Right lobe of liver (tissue), 6 donors: ENCODE data around the gene IL27RA. TPM values are rescaled to one million over a fixed set of nuclear protein-coding genes. Genes with fewer than 3 reads are reported as not detected.

Experiments
- ATAC-seq, 4 donors: fragments of 200-7000 bp; cut with Tn5 transposase; one replicate each; pipeline ENCODE4 v1.9.1; 2020; ENCODE audit warnings: mild to moderate bottlenecking in 4 of 4, moderate library complexity in 4 of 4
- DNase-seq, 3 donors: peaks; one replicate each; pipeline ENCODE4 v3.0.0-alpha.2; 2020
- H3K27ac ChIP-seq, 3 donors: fragments of 200-600 bp; one replicate each; pipeline ENCODE4 v1.8.0; 2022
- H3K27me3 ChIP-seq, 2 donors: fragments of 200-600 bp; one replicate each; pipeline ENCODE4 v1.8.0; 2022
- H3K36me3 ChIP-seq, 4 donors: fragments of 200-600 bp; sonication (generic) in 1 of 4; one replicate each; pipeline versions ENCODE4 v1.5.1 to v1.8.0; 2017 to 2022; ENCODE audit warnings: control low read depth in 1 of 4
- H3K4me1 ChIP-seq, 4 donors: fragments of 200-600 bp; sonication (generic) in 1 of 4; one replicate each; pipeline versions ENCODE4 v1.5.1 to v1.8.0; 2017 to 2022; ENCODE audit warnings: control low read depth in 1 of 4
- H3K4me3 ChIP-seq, 3 donors: fragments of 200-600 bp; one replicate each; pipeline ENCODE4 v1.8.0; 2022
- H3K9me3 ChIP-seq, 4 donors: fragments of 200-600 bp; sonication (generic) in 1 of 4; one replicate each; pipeline versions ENCODE4 v1.5.1 to v1.8.0; 2017 to 2022; ENCODE audit warnings: control low read depth in 1 of 4
- POLR2A ChIP-seq: fragments of 450-650 bp; IDR thresholded peaks from one replicate; pipeline ENCODE4 v1.6.1; 2017; ENCODE audit warnings: antibody characterized with exemption, mild to moderate bottlenecking
- WGBS: methylation state at CpG from one replicate; pipeline ENCODE4 v1.1.6; 2018; ENCODE audit warnings: low coverage, low lambda C conversion rate; ENCODE audit not compliant: insufficient coverage; ENCODE audit errors: missing lambda C conversion rate; 5-methylcytosine and 5-hydroxymethylcytosine counted together
- intact Hi-C, 2 donors: fragments of 100-400 bp; cut with DNase I; formaldehyde crosslinking; loops; one replicate each; pipeline versions ENCODE4 v1.11.2 to v1.14.1; 2022
- total RNA-seq, 6 experiments: library from RNA; depleted of rRNA in 2 of 6; stranded (reverse); fragments of >200 nt in 2 of 6; fragmentation: NEBNext Ultra II Directional in 3 of 6; extraction: Animal tissue kit (Norgen Biotek cat#: 25700) in 3 of 6; gene quantifications; one replicate each; pipeline versions ENCODE4 v1.1.0 to v1.2.4, GENCODE V29; 2016 to 2023
- TF ChIP-seq, protein P1 (sequence below), 4 donors: fragments of 200-600 bp in 3 of 4; fragments of 450-650 bp in 1 of 4; IDR thresholded peaks; one replicate each; pipeline versions ENCODE4 v1.5.1 to v1.8.0; 2016 to 2022; ENCODE audit warnings: antibody characterized with exemption in 4 of 4, mild to moderate bottlenecking in 2 of 4
- donor health status: DM: no; HTN: yes; CAD: no.
- donor health status: DM: no; HTN: no; CAD: no.
- donor health status: DM: no; HTN: no; CAD: no.
- donor health status: DM: no; HTN: yes; CAD: no.
- donor health status: DM: no; HTN: yes; CAD: no.

The IL27RA gene
- total RNA-seq, 6 experiments from 2014 or later: 1.1 to 3.0 (median 1.5) TPM

DNA sequence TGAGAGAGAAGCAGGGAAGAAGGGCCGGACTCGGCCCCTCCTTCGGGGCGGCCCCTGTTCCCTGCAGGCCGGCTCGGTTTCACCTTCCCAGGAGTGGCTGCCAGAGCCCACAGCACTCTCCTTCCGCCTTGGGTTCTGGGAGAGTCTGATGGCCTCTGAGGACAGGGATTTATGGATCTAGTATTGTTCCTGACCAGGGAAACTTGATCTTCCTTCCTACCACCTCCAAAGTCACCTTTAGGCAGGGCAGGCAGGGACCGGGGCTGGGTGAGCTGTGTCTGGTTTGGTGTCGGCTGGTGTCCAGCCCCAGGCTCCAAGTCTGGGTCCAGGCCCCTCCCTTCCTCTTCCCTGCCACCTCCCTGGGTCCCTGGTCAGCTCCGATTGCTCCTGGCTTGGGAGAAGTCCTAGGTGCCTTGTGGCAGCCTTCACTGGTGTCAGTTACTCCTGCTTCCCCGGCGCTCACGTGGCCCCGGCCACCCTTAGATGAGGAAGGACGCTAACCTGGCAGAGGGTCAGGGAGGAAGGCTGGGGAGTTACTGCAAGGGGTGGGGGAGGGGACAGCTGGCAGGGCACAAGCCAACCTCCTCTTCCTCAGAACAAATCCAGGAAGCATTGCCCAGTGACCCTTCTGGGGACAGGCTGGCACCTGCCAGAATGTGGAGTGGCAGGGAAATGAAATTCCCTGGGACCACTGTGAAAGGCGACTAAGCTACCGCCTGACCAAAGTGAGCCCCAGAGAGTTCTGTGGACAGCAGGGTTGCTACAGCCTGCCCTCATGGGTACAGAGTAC lies 44.3 kb upstream of the IL27RA start:
- DNase-seq (no peak), ATAC-seq (peak; percentile 5 to 49 (median 18))
- WGBS: 89% methylated on average over 7 of the region's 17 CpGs
- TF ChIP-seq, protein P1, sequence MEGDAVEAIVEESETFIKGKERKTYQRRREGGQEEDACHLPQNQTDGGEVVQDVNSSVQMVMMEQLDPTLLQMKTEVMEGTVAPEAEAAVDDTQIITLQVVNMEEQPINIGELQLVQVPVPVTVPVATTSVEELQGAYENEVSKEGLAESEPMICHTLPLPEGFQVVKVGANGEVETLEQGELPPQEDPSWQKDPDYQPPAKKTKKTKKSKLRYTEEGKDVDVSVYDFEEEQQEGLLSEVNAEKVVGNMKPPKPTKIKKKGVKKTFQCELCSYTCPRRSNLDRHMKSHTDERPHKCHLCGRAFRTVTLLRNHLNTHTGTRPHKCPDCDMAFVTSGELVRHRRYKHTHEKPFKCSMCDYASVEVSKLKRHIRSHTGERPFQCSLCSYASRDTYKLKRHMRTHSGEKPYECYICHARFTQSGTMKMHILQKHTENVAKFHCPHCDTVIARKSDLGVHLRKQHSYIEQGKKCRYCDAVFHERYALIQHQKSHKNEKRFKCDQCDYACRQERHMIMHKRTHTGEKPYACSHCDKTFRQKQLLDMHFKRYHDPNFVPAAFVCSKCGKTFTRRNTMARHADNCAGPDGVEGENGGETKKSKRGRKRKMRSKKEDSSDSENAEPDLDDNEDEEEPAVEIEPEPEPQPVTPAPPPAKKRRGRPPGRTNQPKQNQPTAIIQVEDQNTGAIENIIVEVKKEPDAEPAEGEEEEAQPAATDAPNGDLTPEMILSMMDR (IDR thresholded peaks at IDR 0.05): no peak
- no peak for TF ChIP-seq POLR2A
- peak overlapping the region; percentile 58 to 80 (median 69) for H3K27ac ChIP-seq
- H3K4me3 ChIP-seq: no peak overlapping the region
- no peaks in the 10 kb centered on the region for H3K27me3 ChIP-seq
- H3K9me3 ChIP-seq: no peaks in the 10 kb centered on the region
- peaks cover 0 to 9% (median 3%) of the 10 kb centered on the region in 4 donors for H3K36me3 ChIP-seq
- peaks cover 0 to 8% (median 0%) of the 10 kb centered on the region in 4 donors for H3K4me1 ChIP-seq
- intact Hi-C loops: no loop called here

DNA sequence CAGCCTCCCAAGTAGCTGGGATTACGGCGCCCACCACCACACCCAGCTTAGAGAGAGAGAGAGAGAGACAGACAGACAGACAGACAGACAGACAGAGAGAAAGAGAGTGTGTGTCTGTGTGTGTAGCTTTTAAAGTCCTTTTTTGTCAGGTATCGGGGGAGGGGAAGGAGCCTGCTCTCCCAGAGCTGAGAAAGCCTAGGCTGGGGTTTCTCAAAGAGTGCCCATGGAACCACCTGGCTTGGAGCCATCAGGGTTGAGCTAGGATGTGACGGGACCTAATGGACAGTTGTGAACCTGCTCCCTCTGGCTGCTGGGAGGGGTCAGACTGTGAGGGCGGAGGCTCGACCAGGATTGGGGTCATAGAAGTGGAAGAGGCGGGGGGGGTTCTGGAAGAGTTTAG lies 42.1 kb upstream of the IL27RA start:
- H3K9me3 ChIP-seq: no peaks in the 10 kb centered on the region
- TF ChIP-seq POLR2A: no peak
- TF ChIP-seq, protein P1 (IDR thresholded peaks at IDR 0.05): no peak
- ATAC-seq (no peak), DNase-seq (no peak)
- H3K4me3 ChIP-seq: no peak overlapping the region
- peaks cover 0 to 8% (median 0%) of the 10 kb centered on the region in 4 donors for H3K4me1 ChIP-seq
- H3K36me3 ChIP-seq: peaks cover 0 to 16% (median 5%) of the 10 kb centered on the region in 4 donors
- 87% methylated on average over 7 of the region's 7 CpGs for WGBS
- intact Hi-C loops: no loop called here
- H3K27ac ChIP-seq: no peak overlapping the region
- H3K27me3 ChIP-seq: no peaks in the 10 kb centered on the region

DNA sequence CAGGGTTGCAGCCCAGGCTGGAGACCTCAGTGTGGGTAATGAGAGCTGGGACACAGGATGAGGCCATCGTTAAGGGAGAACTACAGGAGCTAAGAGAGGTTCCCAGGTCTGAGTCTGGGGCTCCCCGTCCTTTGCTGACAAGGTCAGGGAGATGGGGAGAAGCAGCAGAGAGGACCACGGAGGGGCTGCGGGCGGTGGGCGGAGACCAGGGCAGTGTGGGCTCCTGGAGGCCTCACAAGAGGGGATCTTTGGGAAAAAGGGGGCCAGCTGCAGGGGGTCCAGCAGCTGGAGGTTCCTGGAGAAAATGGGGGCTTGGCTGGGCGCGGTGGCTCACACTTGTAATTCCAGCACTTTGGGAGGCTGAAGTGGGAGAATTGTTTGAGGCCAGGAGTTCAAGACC lies 41.5 kb upstream of the IL27RA start:
- Histone ChIP-seq H3K4me3 (no peak overlapping the region), H3K27ac (no peak overlapping the region), H3K27me3 (no peaks in the 10 kb centered on the region), H3K9me3 (no peaks in the 10 kb centered on the region), H3K4me1 (peaks cover 0 to 11% (median 0%) of the 10 kb centered on the region in 4 donors), H3K36me3 (peaks cover 0 to 16% (median 5%) of the 10 kb centered on the region in 4 donors)
- TF ChIP-seq, protein P1 (IDR thresholded peaks at IDR 0.05): no peak
- TF ChIP-seq POLR2A: no peak
- 100% methylated on average over 2 of the region's 8 CpGs for WGBS
- ATAC-seq: no peak
- no peak for DNase-seq
- intact Hi-C loops: no loop called here

- ATAC-seq: no peak
- peaks cover 0 to 16% (median 5%) of the 10 kb centered on the region in 4 donors for H3K36me3 ChIP-seq
Observed at GRCh38 chr19:13992025-13992424, 39.5 kb upstream of the IL27RA start.

More at GRCh38 chr19:13992025-13992424, 39.5 kb upstream of the IL27RA start:
- H3K9me3 ChIP-seq: no peaks in the 10 kb centered on the region
- WGBS: 85% methylated on average over 3 of the region's 7 CpGs
- DNase-seq: no peak
- no peak overlapping the region for H3K4me3 ChIP-seq
- intact Hi-C loops: no loop called here
- H3K4me1 ChIP-seq: peaks cover 0 to 10% (median 0%) of the 10 kb centered on the region in 4 donors
- no peak for TF ChIP-seq POLR2A
- TF ChIP-seq, protein P1 (IDR thresholded peaks at IDR 0.05): no peak
- no peaks in the 10 kb centered on the region for H3K27me3 ChIP-seq
- H3K27ac ChIP-seq: no peak overlapping the region
